Rectal smooth muscle tissue (tissue), 1 donor: ENCODE data around the gene RUSC1.

Experiments used
- H3K27ac ChIP-seq: one replicate; pipeline ENCODE4 v1.7.0; 2013; ENCODE audit warnings: low read depth, low read length, inconsistent platforms
- H3K27me3 ChIP-seq: one replicate; pipeline ENCODE4 v1.7.0; 2013; ENCODE audit warnings: low read length; ENCODE audit not compliant: control insufficient read depth, insufficient read depth
- H3K36me3 ChIP-seq: one replicate; pipeline ENCODE4 v1.7.0; 2013; ENCODE audit warnings: low read length; ENCODE audit not compliant: control insufficient read depth, insufficient read depth
- H3K4me1 ChIP-seq: one replicate; pipeline ENCODE4 v1.7.0; 2013; ENCODE audit warnings: low read length; ENCODE audit not compliant: control insufficient read depth, insufficient read depth
- H3K4me3 ChIP-seq: one replicate; pipeline ENCODE4 v1.7.0; 2013; ENCODE audit warnings: low read length
- H3K9ac ChIP-seq: one replicate; pipeline ENCODE4 v1.7.0; 2013; ENCODE audit warnings: low read length

The RUSC1 gene

GRCh38 chr1:155329980-155330598 is 9.4 kb downstream of the RUSC1 start:
- Histone ChIP-seq H3K27me3 (no peaks in the 10 kb centered on the region), H3K27ac (no peak overlapping the region), H3K36me3 (peaks cover 10% of the 10 kb centered on the region), H3K9ac (peak overlapping the region; percentile 21), H3K4me3 (no peak overlapping the region), H3K4me1 (peaks cover 4% of the 10 kb centered on the region)

GRCh38 chr1:155334962-155335361 is 14.3 kb downstream of the RUSC1 start:
- no peak overlapping the region for H3K27ac ChIP-seq
- H3K9ac ChIP-seq = no peak overlapping the region
- H3K36me3 ChIP-seq = peaks cover 29% of the 10 kb centered on the region
- no peaks in the 10 kb centered on the region for H3K27me3 ChIP-seq
- no peak overlapping the region for H3K4me3 ChIP-seq
- H3K4me1 ChIP-seq = no peaks in the 10 kb centered on the region

GRCh38 chr1:155339515-155340097 is 18.9 kb downstream of the RUSC1 start:
- H3K9ac ChIP-seq = no peak overlapping the region
- H3K4me1 ChIP-seq = no peaks in the 10 kb centered on the region
- H3K4me3 ChIP-seq = no peak overlapping the region
- H3K27me3 ChIP-seq = no peaks in the 10 kb centered on the region
- no peak overlapping the region for H3K27ac ChIP-seq
- H3K36me3 ChIP-seq = peaks cover 40% of the 10 kb centered on the region

- no peaks in the 10 kb centered on the region for H3K4me1 ChIP-seq
- no peak overlapping the region for H3K4me3 ChIP-seq
- H3K27ac ChIP-seq = no peak overlapping the region
- H3K36me3 ChIP-seq = peaks cover 45% of the 10 kb centered on the region
- H3K27me3 ChIP-seq = no peaks in the 10 kb centered on the region
- H3K9ac ChIP-seq = no peak overlapping the region
Measured at GRCh38 chr1:155342842-155343241, 22.1 kb downstream of the RUSC1 start.

GRCh38 chr1:155352631-155353030 is 31.9 kb downstream of the RUSC1 start:
- no peak overlapping the region for H3K4me3 ChIP-seq
- peaks cover 26% of the 10 kb centered on the region for H3K36me3 ChIP-seq
- H3K27me3 ChIP-seq = no peaks in the 10 kb centered on the region
- H3K4me1 ChIP-seq = no peaks in the 10 kb centered on the region
- H3K27ac ChIP-seq = no peak overlapping the region
- no peak overlapping the region for H3K9ac ChIP-seq

- Histone ChIP-seq H3K27ac (no peak overlapping the region), H3K27me3 (no peaks in the 10 kb centered on the region), H3K9ac (no peak overlapping the region), H3K4me3 (no peak overlapping the region), H3K36me3 (peaks cover 12% of the 10 kb centered on the region), H3K4me1 (no peaks in the 10 kb centered on the region)
Measured at GRCh38 chr1:155360051-155360450, 39.4 kb downstream of the RUSC1 start.

GRCh38 chr1:155379180-155379579 is 58.5 kb downstream of the RUSC1 start:
- Histone ChIP-seq H3K4me3 (no peak overlapping the region), H3K9ac (no peak overlapping the region), H3K27me3 (no peaks in the 10 kb centered on the region), H3K4me1 (no peaks in the 10 kb centered on the region), H3K36me3 (peaks cover 22% of the 10 kb centered on the region), H3K27ac (no peak overlapping the region)

GRCh38 chr1:155379631-155380090 is 59.0 kb downstream of the RUSC1 start:
- H3K27ac ChIP-seq = no peak overlapping the region
- no peaks in the 10 kb centered on the region for H3K4me1 ChIP-seq
- H3K36me3 ChIP-seq = peaks cover 18% of the 10 kb centered on the region
- no peak overlapping the region for H3K9ac ChIP-seq
- no peaks in the 10 kb centered on the region for H3K27me3 ChIP-seq
- no peak overlapping the region for H3K4me3 ChIP-seq
